HepG2 (cell line): ENCODE data around the gene LMF2. TPM values are rescaled to one million over a fixed set of nuclear protein-coding genes. Genes with fewer than 3 reads are reported as not detected.

ENCODE experiments used
- ATF7 ChIP-seq, 2 experiments: fragments of 450-650 bp in 1 of 2; sonication (generic) in 1 of 2; formaldehyde crosslinking in 1 of 2; IDR thresholded peaks; 2 replicates each; pipeline versions ENCODE4 v1.4.0 to v1.6.1; 2016 to 2020; ENCODE audit warnings: antibody characterized with exemption in 1 of 2, mild to moderate bottlenecking in 1 of 2, missing genetic modification reagents in 1 of 2
- BCL6 ChIP-seq: IDR thresholded peaks from 2 replicates; pipeline ENCODE4 v1.6.1; 2016; ENCODE audit warnings: missing genetic modification reagents, missing compliant biosample characterization
- CEBPB ChIP-seq: IDR thresholded peaks from 2 replicates; pipeline ENCODE4 v1.6.1; 2011; ENCODE audit warnings: low read depth, low read length, improper control_type of control experiment, borderline replicate concordance
- GTF3A ChIP-seq: sonication (generic); formaldehyde crosslinking; conservative IDR thresholded peaks from 2 replicates; pipeline ENCODE4 v1.4.0; 2020; ENCODE audit warnings: mild to moderate bottlenecking, missing genetic modification reagents
- HNRNPH1 ChIP-seq: fragments of 200-400 bp; formaldehyde crosslinking; optimal IDR thresholded peaks from 2 replicates; pipeline ENCODE3; 2017; ENCODE audit warnings: mild to moderate bottlenecking, low read depth, low read length
- HNRNPK ChIP-seq: fragments of 200-400 bp; formaldehyde crosslinking; IDR thresholded peaks from 2 replicates; pipeline ENCODE4 v1.6.1; 2018; ENCODE audit warnings: low read length, low read depth, moderate library complexity, mild to moderate bottlenecking; ENCODE audit not compliant: poor library complexity, severe bottlenecking
- HOXA3 ChIP-seq: sonication (generic); formaldehyde crosslinking; IDR thresholded peaks from 2 replicates; pipeline ENCODE4 v1.5.0; 2020; ENCODE audit warnings: missing genetic modification reagents
- MEIS2 ChIP-seq: sonication (generic); formaldehyde crosslinking; IDR thresholded peaks from 2 replicates; pipeline ENCODE4 v1.9.0; 2021; ENCODE audit warnings: mild to moderate bottlenecking, missing genetic modification reagents
- NFKB2 ChIP-seq: sonication (generic); formaldehyde crosslinking; IDR thresholded peaks from 2 replicates; pipeline ENCODE4 v1.4.0; 2020; ENCODE audit warnings: missing genetic modification reagents, borderline replicate concordance
- NR3C1 ChIP-seq: sonication (generic); formaldehyde crosslinking; IDR thresholded peaks from 2 replicates; pipeline ENCODE4 v1.4.0; 2020; ENCODE audit warnings: missing genetic modification reagents
- PHF20 ChIP-seq: sonication (generic); formaldehyde crosslinking; IDR thresholded peaks from 2 replicates; pipeline ENCODE4 v1.5.0; 2020; ENCODE audit warnings: mild to moderate bottlenecking, missing genetic modification reagents
- RBM22 ChIP-seq: fragments of 200-400 bp; formaldehyde crosslinking; optimal IDR thresholded peaks from 2 replicates; pipeline ENCODE3; 2017; ENCODE audit warnings: mild to moderate bottlenecking, low read length, moderate library complexity
- SALL1 ChIP-seq: sonication (generic); formaldehyde crosslinking; IDR thresholded peaks from 2 replicates; pipeline ENCODE4 v1.8.0; 2022; ENCODE audit warnings: mild to moderate bottlenecking, missing genetic modification reagents
- SP5 ChIP-seq: IDR thresholded peaks from 2 replicates; pipeline ENCODE4 v1.6.1; 2016; ENCODE audit warnings: low read depth, borderline replicate concordance
- ZMYM2 ChIP-seq: sonication (generic); formaldehyde crosslinking; IDR thresholded peaks from 2 replicates; pipeline ENCODE4 v1.8.0; 2022; ENCODE audit warnings: mild to moderate bottlenecking, missing genetic modification reagents
- ZNF225 ChIP-seq: sonication (generic); formaldehyde crosslinking; IDR thresholded peaks from 2 replicates; pipeline ENCODE4 v1.4.0; 2020; ENCODE audit warnings: mild to moderate bottlenecking, missing genetic modification reagents
- ZNF598 ChIP-seq: sonication (generic); formaldehyde crosslinking; IDR thresholded peaks from 2 replicates; pipeline ENCODE4 v1.5.1; 2020; ENCODE audit warnings: mild to moderate bottlenecking, missing genetic modification reagents, borderline replicate concordance
- polyA plus RNA-seq, 8 experiments: library from polyadenylated mRNA; depleted of rRNA in 3 of 8; stranded (reverse) in 7 of 8; unstranded in 1 of 8; fragments of >200 nt; fragmentation: Illumina TruSeq in 4 of 8; extraction: Trizol in 4 of 8; gene quantifications; 2 replicates each; pipeline versions ENCODE4 v1.2.1 to v1.2.3, GENCODE V29; 2011 to 2016; ENCODE audit warnings: low read depth in 4 of 8, missing spikeins in 1 of 8, mixed read lengths in 1 of 8; ENCODE audit not compliant: insufficient read depth in 1 of 8
- total RNA-seq, 5 experiments: library from RNA; depleted of rRNA; stranded (reverse); fragments of >200 nt; fragmentation: Illumina TruSeq; extraction: Trizol; gene quantifications; 2 replicates each; pipeline ENCODE4 v1.2.3, GENCODE V29; 2016; ENCODE audit warnings: low read depth in 1 of 5
- TF ChIP-seq, protein P1 (sequence below): sonication (generic); formaldehyde crosslinking; conservative IDR thresholded peaks from 2 replicates; pipeline ENCODE4 v1.8.0; 2022; ENCODE audit warnings: low read depth, missing genetic modification reagents
- TF ChIP-seq, protein P2 (sequence below): sonication (generic); formaldehyde crosslinking; IDR thresholded peaks from 2 replicates; pipeline ENCODE4 v1.5.0; 2020; ENCODE audit warnings: mild to moderate bottlenecking, missing genetic modification reagents
- TF ChIP-seq, protein P3 (sequence below): sonication (generic); formaldehyde crosslinking; IDR thresholded peaks from 2 replicates; pipeline ENCODE4 v1.4.0; 2020; ENCODE audit warnings: mild to moderate bottlenecking, missing genetic modification reagents
- TF ChIP-seq, protein P4 (sequence below): sonication (generic); formaldehyde crosslinking; IDR thresholded peaks from 2 replicates; pipeline ENCODE4 v1.4.0; 2020; ENCODE audit warnings: missing genetic modification reagents

The LMF2 gene
- total and polyA plus RNA-seq, 2 of the 13 experiments (the other 11 are each of a cell fraction or from before 2014, with no cell fraction given): 23.3 to 30.6 TPM

DNA sequence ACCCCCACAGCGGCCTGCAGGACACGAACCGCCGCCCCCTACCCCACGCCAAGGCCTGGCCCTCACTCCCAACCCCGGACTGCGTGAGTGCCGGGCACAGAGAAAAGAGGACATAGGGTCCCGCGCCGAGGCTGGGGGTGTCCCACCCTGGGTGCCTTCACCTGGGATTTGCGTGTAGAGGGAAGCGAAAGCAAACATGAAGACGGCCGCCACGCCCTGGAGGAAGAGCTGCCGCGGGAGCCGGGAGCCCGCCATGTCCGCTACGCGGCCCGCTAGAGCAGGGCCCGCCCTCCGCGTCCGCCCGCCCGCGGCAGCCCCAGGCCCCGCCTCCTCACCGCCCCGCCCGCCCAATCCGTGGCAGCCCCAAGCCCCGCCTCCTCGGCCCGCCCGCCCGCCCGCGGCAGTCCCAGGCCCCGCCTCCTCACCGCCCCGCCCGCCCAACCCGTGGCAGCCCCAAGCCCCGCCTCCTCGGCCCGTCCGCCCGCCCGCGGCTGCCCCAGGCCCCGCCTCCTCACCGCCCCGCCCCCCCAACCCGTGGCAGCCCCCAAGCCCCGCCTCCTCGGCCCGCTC lies at the start of gene LMF2 (continued):
- TF ChIP-seq ATF7 (IDR thresholded peaks at IDR 0.05): no peak
- 0 out of 2 replicates have a peak, but pooled peaks have one; percentile 51 for TF ChIP-seq ATF7 (CRISPR knock-in tag; IDR thresholded peaks at IDR 0.05)
- TF ChIP-seq NFKB2 (CRISPR knock-in tag): peak; percentile 84
- peak; percentile 43 for TF ChIP-seq HOXA3 (CRISPR knock-in tag)
- no peak for TF ChIP-seq NR3C1 (CRISPR knock-in tag)
- TF ChIP-seq, protein P1, sequence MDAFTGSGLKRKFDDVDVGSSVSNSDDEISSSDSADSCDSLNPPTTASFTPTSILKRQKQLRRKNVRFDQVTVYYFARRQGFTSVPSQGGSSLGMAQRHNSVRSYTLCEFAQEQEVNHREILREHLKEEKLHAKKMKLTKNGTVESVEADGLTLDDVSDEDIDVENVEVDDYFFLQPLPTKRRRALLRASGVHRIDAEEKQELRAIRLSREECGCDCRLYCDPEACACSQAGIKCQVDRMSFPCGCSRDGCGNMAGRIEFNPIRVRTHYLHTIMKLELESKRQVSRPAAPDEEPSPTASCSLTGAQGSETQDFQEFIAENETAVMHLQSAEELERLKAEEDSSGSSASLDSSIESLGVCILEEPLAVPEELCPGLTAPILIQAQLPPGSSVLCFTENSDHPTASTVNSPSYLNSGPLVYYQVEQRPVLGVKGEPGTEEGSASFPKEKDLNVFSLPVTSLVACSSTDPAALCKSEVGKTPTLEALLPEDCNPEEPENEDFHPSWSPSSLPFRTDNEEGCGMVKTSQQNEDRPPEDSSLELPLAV (CRISPR knock-in tag): no peak
- no peak for TF ChIP-seq ZMYM2 (CRISPR knock-in tag)
- no peak for TF ChIP-seq HNRNPK
- TF ChIP-seq PHF20 (CRISPR knock-in tag): 0 out of 2 replicates have a peak, but pooled peaks have one; percentile 45
- TF ChIP-seq, protein P2, sequence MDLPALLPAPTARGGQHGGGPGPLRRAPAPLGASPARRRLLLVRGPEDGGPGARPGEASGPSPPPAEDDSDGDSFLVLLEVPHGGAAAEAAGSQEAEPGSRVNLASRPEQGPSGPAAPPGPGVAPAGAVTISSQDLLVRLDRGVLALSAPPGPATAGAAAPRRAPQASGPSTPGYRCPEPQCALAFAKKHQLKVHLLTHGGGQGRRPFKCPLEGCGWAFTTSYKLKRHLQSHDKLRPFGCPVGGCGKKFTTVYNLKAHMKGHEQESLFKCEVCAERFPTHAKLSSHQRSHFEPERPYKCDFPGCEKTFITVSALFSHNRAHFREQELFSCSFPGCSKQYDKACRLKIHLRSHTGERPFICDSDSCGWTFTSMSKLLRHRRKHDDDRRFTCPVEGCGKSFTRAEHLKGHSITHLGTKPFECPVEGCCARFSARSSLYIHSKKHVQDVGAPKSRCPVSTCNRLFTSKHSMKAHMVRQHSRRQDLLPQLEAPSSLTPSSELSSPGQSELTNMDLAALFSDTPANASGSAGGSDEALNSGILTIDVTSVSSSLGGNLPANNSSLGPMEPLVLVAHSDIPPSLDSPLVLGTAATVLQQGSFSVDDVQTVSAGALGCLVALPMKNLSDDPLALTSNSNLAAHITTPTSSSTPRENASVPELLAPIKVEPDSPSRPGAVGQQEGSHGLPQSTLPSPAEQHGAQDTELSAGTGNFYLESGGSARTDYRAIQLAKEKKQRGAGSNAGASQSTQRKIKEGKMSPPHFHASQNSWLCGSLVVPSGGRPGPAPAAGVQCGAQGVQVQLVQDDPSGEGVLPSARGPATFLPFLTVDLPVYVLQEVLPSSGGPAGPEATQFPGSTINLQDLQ (CRISPR knock-in tag): no peak
- no peak for TF ChIP-seq ZNF598
- TF ChIP-seq GTF3A (CRISPR knock-in tag): no peak
- no peak for TF ChIP-seq RBM22
- 0 out of 2 replicates have a peak, but pooled peaks have one; percentile 10 for TF ChIP-seq ZNF225 (CRISPR knock-in tag)
- TF ChIP-seq, protein P3, sequence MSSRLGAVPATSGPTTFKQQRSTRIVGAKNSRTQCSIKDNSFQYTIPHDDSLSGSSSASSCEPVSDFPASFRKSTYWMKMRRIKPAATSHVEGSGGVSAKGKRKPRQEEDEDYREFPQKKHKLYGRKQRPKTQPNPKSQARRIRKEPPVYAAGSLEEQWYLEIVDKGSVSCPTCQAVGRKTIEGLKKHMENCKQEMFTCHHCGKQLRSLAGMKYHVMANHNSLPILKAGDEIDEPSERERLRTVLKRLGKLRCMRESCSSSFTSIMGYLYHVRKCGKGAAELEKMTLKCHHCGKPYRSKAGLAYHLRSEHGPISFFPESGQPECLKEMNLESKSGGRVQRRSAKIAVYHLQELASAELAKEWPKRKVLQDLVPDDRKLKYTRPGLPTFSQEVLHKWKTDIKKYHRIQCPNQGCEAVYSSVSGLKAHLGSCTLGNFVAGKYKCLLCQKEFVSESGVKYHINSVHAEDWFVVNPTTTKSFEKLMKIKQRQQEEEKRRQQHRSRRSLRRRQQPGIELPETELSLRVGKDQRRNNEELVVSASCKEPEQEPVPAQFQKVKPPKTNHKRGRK (CRISPR knock-in tag): no peak
- no peak for TF ChIP-seq MEIS2 (CRISPR knock-in tag)
- TF ChIP-seq SP5 (CRISPR knock-in tag): peak; percentile 54
- TF ChIP-seq, protein P4, sequence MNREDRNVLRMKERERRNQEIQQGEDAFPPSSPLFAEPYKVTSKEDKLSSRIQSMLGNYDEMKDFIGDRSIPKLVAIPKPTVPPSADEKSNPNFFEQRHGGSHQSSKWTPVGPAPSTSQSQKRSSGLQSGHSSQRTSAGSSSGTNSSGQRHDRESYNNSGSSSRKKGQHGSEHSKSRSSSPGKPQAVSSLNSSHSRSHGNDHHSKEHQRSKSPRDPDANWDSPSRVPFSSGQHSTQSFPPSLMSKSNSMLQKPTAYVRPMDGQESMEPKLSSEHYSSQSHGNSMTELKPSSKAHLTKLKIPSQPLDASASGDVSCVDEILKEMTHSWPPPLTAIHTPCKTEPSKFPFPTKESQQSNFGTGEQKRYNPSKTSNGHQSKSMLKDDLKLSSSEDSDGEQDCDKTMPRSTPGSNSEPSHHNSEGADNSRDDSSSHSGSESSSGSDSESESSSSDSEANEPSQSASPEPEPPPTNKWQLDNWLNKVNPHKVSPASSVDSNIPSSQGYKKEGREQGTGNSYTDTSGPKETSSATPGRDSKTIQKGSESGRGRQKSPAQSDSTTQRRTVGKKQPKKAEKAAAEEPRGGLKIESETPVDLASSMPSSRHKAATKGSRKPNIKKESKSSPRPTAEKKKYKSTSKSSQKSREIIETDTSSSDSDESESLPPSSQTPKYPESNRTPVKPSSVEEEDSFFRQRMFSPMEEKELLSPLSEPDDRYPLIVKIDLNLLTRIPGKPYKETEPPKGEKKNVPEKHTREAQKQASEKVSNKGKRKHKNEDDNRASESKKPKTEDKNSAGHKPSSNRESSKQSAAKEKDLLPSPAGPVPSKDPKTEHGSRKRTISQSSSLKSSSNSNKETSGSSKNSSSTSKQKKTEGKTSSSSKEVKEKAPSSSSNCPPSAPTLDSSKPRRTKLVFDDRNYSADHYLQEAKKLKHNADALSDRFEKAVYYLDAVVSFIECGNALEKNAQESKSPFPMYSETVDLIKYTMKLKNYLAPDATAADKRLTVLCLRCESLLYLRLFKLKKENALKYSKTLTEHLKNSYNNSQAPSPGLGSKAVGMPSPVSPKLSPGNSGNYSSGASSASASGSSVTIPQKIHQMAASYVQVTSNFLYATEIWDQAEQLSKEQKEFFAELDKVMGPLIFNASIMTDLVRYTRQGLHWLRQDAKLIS (CRISPR knock-in tag): no peak
- TF ChIP-seq BCL6 (CRISPR knock-in tag): no peak
- TF ChIP-seq HNRNPH1: no peak
- TF ChIP-seq SALL1 (CRISPR knock-in tag): peak; percentile 55; the same call in 1 of the 2 replicates
- TF ChIP-seq CEBPB: no peak
